Measurements from ENCODE around the gene PELI3. TPM values are rescaled to one million over a fixed set of nuclear protein-coding genes. Genes with fewer than 3 reads are reported as not detected.

Gene PELI3
- total and polyA plus RNA-seq, 2 donors (not counting 1 experiment from before 2014, with no cell fraction given), result 3.2 to 15.6 TPM

- Histone ChIP-seq H3K27ac (ENCODE audit: low read length in 2 of 2) (peak overlapping the region; percentile 76 to 79), H3K79me2 (ENCODE audit: control insufficient read depth, insufficient read depth, low read length) (peaks cover 14% of the 10 kb centered on the region), H3K4me1 (ENCODE audit: control insufficient read depth in 2 of 2, insufficient read depth in 2 of 2, low read length in 2 of 2) (peaks cover 6 to 10% of the 10 kb centered on the region in 2 donors), H4K20me1 (ENCODE audit: control insufficient read depth, insufficient read depth, low read length, poor library complexity, severe bottlenecking) (no peaks in the 10 kb centered on the region), H3K4me2 (replicated peaks; ENCODE audit: low read depth, low read length, poor library complexity, severe bottlenecking) (peak overlapping the region; percentile 79), H3K27me3 (replicated peaks in 1 of 4; ENCODE audit: control extremely low read depth in 1 of 4, control insufficient read depth in 3 of 4, insufficient read depth in 4 of 4, low read length in 3 of 4) (no peaks in the 10 kb centered on the region), H3K9ac (ENCODE audit: low read length) (peak overlapping the region; percentile 75), H3K9me3 (ENCODE audit: control extremely low read depth in 1 of 3, control insufficient read depth in 2 of 3, insufficient read depth in 1 of 3, low read length in 2 of 3) (peaks cover 0 to 2% (median 2%) of the 10 kb centered on the region in 3 donors), H2AFZ (ENCODE audit: insufficient read depth, low read depth, low read length, poor library complexity, severe bottlenecking) (peak overlapping the region; percentile 91), H3K4me3 (ENCODE audit: control extremely low read depth in 1 of 5, extremely low read depth in 1 of 5, insufficient read depth in 1 of 5, low read depth in 2 of 5, low read length in 4 of 5) (peak overlapping the region; percentile 71 to 98 (median 78)), H3K36me3 (replicated peaks in 1 of 2; ENCODE audit: control extremely low read depth in 1 of 2, control insufficient read depth in 1 of 2, extremely low read depth in 1 of 2, insufficient read depth in 2 of 2, low read length in 1 of 2) (peaks cover 0 to 25% of the 10 kb centered on the region in 2 experiments)
- Mint-ChIP-seq H3K4me3 (peak overlapping the region; percentile 93), H3K4me1 (peaks cover 14% of the 10 kb centered on the region), H3K9me3 (ENCODE audit: insufficient read depth) (peaks cover under 1% of the 10 kb centered on the region), H3K27ac (peak overlapping the region; percentile 98), H3K27me3 (no peaks in the 10 kb centered on the region)
- WGBS (ENCODE audit: insufficient coverage), result 21% methylated on average over 4 of the region's 12 CpGs
- no peak for TF ChIP-seq CTCF (IDR thresholded peaks at IDR 0.05)
- TF ChIP-seq EZH2 (IDR thresholded peaks at IDR 0.05; ENCODE audit: borderline replicate concordance, insufficient read depth, low read depth, low read length, poor library complexity, severe bottlenecking), result no peak
- ChIA-PET CTCF (interaction anchor here (0.8 to 2.8 kb wide), 16 partner anchors 8 to 240 kb away, joined by 3 to 32 read pairs (median 8); partner anchors contain the start of genes DPP3, NPAS4, PELI3 and RBM4), POLR2A (interaction anchor here (0.6 to 1.7 kb wide), 8 partner anchors 21 to 1660 kb away, joined by 3 to 15 read pairs (median 5); partner anchors contain the start of genes DPP3, MUS81, PELI3 and RBM4B)
- ATAC-seq (ENCODE audit: low read depth), result no peak
- intact Hi-C loops (cut with micrococcal nuclease), result loop anchor here (2.0 kb wide), 2 partner anchors 17 to 73 kb away; partner anchors contain the start of genes BBS1 and NPAS4
- no peak for DNase-seq
These were observed 28.7 kb upstream of the PELI3 start for GRCh38 chr11:66437979-66438503.
